GM21447 (cell line): Measurements from ENCODE around the gene TBC1D13.
"Not testable (repeated sequence)": the region's sequence is repeated elsewhere in the genome, so short reads cannot be mapped to it uniquely, and the experiment has no call there.

Experiments used
- ATAC-seq: cut with Tn5 transposase; IDR thresholded peaks from one replicate; pipeline ENCODE4 v1.9.1; 2021; ENCODE audit not compliant: unreplicated experiment

Gene TBC1D13

DNA sequence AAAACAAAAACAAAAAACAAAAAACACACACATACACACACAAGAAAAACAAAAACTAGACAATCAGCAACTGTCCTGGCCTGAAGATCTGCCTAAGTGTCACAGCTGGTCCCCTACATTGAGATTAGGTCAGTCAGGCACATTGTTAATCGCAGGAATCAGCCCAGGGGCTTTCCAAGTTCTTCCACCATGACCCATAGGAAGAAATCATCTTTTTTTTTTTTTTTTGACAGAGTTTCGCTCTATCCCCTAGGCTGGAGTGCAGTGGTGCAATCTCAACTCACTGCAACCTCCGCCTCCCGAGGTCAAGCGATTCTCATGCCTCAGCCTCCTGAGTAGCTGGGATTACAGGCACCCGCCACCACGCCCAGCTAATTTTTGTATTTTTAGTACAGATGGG lies 56.1 kb downstream of the TBC1D13 start:
- ATAC-seq = not testable (repeated sequence)

DNA sequence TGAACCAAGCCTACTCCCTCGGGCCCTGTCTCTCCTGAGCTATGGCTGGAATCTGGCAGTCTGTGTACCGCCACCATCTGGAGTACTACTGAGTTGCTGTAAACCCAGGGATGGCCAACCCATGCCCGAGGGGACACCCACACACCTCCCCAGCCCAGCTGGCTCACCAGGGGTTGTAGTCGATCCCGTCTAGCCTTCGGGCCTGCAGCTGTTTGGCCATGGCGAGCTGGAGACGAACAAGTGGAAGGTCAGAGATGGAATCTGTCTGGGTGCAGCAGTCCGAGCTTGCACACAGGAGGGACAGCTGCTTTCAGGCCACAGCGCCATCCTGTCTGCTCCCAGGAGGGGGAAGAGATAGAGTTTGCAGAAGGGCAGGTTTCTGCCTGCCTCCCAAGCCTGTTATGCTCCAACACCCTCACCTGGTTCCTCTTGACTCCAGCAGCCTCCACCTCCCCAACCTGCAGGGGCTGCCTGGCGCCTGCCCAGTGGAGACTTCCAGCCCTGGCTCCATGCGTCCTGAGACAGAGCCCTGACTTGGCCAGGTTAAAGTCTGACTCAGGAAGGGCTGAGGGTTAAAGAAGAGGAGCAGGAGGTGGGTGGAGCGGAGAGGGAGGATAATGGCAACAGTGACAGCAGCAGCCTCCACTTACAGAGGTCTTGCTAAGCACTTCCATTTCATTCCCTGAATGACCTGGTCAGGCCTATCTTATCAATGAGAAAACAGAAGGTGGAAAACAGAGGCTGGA lies 58.3 kb downstream of the TBC1D13 start:
- ATAC-seq = no peak

DNA sequence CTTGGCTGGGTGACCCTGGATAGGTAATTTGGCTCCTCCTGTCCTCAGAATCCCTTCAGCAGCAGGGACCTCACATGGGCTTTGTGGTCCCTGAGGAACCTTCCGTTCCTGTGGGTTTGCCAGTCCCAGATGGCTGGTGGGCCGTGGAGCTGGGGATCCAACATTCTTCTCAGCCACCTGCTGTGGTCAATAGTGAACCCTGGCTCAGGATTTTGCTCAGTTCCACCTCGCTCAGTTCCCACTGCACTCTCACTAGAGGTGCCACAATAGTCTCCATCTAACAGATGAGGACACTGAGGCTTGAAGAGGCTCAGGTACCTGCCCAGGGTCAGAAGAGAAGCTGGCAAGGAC lies 59.6 kb downstream of the TBC1D13 start:
- no peak for ATAC-seq

DNA sequence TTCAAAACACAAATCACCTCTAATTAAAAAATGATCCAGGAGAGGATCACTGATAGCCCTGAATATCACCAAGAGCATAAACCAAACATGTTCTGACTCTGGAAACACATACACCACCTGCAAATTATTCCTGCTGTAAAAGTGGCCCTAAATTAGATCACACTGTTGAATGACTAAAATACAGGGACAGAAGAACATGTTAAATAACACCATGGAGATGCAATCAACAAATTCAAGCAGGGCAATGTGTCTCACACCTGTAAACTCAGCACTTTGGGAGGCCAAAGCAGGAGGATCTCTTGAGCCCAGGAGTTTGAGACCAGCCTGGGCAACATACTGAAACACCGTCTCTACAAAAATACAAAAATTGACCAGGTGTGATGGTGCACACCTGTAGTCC lies 60.8 kb downstream of the TBC1D13 start:
- ATAC-seq = no peak

DNA sequence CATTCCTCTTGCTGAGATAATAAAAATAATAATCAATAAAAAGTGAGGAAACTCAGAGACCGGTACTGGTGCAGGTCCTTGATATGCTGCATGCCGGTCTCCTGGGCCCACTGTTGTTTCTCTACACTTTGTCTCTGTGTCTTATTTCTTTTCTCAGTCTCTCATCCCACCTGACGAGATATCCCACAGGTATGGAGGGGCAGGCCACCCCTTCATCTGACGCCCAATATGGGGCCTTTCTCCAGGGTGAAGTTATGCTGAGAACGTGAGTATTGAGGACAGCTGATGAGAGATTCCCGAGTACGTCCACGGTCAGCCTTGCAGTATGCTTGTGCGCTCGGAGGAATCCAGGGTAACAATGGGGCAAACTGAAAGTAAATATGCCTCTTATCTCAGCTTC lies 64.0 kb downstream of the TBC1D13 start:
- ATAC-seq = not testable (repeated sequence)

DNA sequence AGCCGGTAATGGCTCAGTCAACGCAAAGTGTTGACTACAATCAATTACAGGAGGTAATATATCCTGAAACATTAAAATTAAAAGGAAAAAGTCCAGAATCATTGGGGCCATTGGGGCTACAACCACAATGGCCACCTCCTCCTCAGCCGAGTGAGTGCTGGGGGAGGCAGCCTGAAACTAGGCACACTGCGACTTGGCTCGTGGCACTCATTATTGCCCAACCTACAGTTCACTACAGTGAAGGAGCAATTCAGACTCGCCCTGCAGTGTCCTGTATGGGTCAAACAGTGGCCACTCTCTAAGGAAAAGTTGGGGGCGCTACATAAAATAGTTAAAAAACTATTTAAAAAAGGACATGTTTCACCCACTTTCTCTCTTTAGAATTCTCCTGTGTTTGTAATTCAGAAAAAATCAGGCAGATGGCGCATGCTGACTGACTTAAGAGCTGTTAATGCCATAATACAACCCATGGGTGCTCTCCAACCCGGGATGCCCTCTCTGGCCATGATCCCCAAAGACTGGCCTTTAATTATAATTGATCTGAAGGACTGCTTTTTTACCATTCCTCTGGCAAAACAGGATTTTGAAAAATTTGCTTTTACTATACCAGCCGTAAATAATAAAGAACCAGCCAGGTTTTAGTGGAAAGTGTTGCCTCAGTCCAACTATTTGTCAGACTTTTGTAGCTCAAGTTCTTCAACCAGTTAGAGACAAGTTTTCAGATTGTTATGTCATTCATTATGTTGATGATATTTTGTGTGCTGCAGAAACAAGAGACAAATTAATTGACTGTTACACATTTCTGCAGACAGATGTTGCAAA lies 64.9 kb downstream of the TBC1D13 start:
- not testable (repeated sequence) for ATAC-seq

DNA sequence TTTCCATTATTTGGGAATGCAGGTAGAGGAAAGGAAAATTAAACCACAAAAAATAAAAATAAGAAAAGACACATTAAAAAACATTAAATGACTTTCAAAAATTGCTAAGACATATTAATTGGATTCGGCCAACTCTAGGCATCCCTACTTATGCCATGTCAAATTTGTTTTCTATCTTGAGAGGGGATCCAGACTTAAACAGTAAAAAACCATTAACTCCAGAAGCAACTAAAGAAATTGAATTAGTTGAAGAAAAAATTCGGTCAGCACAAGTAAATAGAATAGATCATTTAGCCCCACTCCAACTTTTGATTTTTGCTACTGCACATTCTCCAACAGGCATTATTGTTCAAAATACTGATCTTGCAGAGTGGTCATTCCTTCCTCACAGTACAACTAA lies 65.6 kb downstream of the TBC1D13 start:
- not testable (repeated sequence) for ATAC-seq

DNA sequence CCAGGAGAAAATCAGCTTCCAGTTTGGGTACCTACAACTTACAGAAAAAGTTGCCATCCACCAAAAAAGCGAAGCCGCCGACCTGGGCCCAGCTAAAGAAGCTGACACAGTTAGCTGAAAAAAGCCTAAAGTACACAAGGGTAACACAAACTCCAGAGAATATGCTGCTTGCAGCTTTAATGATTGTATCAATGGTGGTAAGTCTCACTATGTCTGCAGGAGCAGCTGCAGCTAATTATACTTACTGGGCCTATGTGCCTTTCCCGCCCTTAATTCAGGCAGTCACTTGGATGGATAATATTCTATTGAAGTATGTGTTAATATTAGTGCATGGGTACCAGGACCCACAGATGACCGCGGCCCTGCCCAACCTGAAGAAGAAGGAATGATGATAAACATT lies 67.4 kb downstream of the TBC1D13 start:
- ATAC-seq = not testable (repeated sequence)

DNA sequence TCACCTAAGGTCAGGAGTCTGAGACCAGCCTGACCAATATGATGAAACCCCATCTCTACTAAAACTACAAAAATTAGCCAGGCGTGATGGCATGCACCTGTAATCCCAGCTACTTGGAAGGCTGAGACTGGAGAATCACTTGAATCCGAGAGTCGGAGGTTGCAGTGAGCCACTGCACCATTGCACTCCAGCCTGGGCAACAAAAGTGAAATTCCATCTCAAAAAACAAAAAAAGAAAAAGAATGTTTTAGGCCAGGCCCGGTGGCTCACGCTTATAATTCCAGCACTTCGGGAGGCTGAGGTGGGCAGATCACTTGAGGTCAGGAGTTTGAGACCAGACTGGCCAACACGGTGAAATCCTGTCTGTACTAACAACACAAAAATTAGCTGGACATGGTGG lies 71.4 kb downstream of the TBC1D13 start:
- ATAC-seq = not testable (repeated sequence)
